Hepatocyte (in vitro differentiated cells): ENCODE data around the gene ASGR1. TPM values are rescaled to one million over a fixed set of nuclear protein-coding genes. Genes with fewer than 3 reads are reported as not detected.
A peak's percentile ranks its signal among the peaks of the same experiment; 100 is the strongest.
"Not testable (repeated sequence)": the region's sequence is repeated elsewhere in the genome, so short reads cannot be mapped to it uniquely, and the experiment has no call there.

ENCODE experiments used
- DNase-seq: peaks from one replicate; pipeline ENCODE4 v3.0.0-alpha.2; 2016; ENCODE audit warnings: low spot score
- H2AFZ ChIP-seq: fragments of 200-600 bp; sonication (generic); 2 replicates; pipeline ENCODE4 v1.6.0; 2016; ENCODE audit warnings: antibody characterized with exemption, mild to moderate bottlenecking
- H3K27ac ChIP-seq: fragments of 200-600 bp; sonication (generic); 2 replicates; pipeline ENCODE4 v1.5.1; 2016; ENCODE audit warnings: mild to moderate bottlenecking
- H3K27me3 ChIP-seq: fragments of 200-600 bp; sonication (generic); 2 replicates; pipeline ENCODE4 v1.6.1; 2016
- H3K36me3 ChIP-seq: fragments of 200-600 bp; sonication (generic); replicated peaks from 2 replicates; pipeline ENCODE4 v1.5.1; 2016; ENCODE audit warnings: low read depth; ENCODE audit not compliant: insufficient read depth
- H3K4me1 ChIP-seq: fragments of 200-600 bp; sonication (generic); 2 replicates; pipeline ENCODE4 v1.5.1; 2016; ENCODE audit warnings: mild to moderate bottlenecking, moderate library complexity; ENCODE audit not compliant: insufficient read depth
- H3K4me2 ChIP-seq: fragments of 200-600 bp; sonication (generic); 2 replicates; pipeline ENCODE4 v1.6.0; 2016
- H3K4me3 ChIP-seq: fragments of 200-600 bp; sonication (generic); 2 replicates; pipeline ENCODE4 v1.5.1; 2016; ENCODE audit warnings: mild to moderate bottlenecking
- H3K79me2 ChIP-seq: fragments of 200-600 bp; sonication (generic); 2 replicates; pipeline ENCODE4 v1.6.0; 2017; ENCODE audit warnings: mild to moderate bottlenecking
- H3K9me2 ChIP-seq: fragments of 200-600 bp; sonication (generic); replicated peaks from 2 replicates; pipeline ENCODE4 v1.6.0; 2017; ENCODE audit warnings: mild to moderate bottlenecking; ENCODE audit not compliant: insufficient read depth
- H3K9me3 ChIP-seq: fragments of 200-600 bp; sonication (generic); 2 replicates; pipeline ENCODE4 v1.5.1; 2016; ENCODE audit warnings: low read depth, mild to moderate bottlenecking
- H4K20me1 ChIP-seq: fragments of 200-600 bp; sonication (generic); 2 replicates; pipeline ENCODE4 v1.6.0; 2016; ENCODE audit warnings: mild to moderate bottlenecking; ENCODE audit not compliant: insufficient read depth, poor library complexity, severe bottlenecking
- EZH2 ChIP-seq: fragments of 200-600 bp; sonication (generic); IDR thresholded peaks from 2 replicates; pipeline ENCODE4 v1.6.1; 2016; ENCODE audit warnings: antibody characterized with exemption, mild to moderate bottlenecking, borderline replicate concordance
- EZH2phosphoT487 ChIP-seq: fragments of 200-600 bp; sonication (generic); IDR thresholded peaks from one replicate; pipeline ENCODE4 v1.6.1; 2018; ENCODE audit warnings: antibody characterized with exemption, mild to moderate bottlenecking, low read depth, moderate library complexity; ENCODE audit not compliant: unreplicated experiment, severe bottlenecking
- WGBS: methylation state at CpG from one replicate; pipeline ENCODE4 v1.1.6; 2016; ENCODE audit warnings: low lambda C conversion rate; ENCODE audit errors: missing lambda C conversion rate; 5-methylcytosine and 5-hydroxymethylcytosine counted together
- polyA plus RNA-seq: library from polyadenylated mRNA; unstranded; fragments of >200 nt; fragmentation: Nextera tagmentation; extraction: Ambion mirVana; gene quantifications from 2 replicates; pipeline ENCODE4 v1.2.1, GENCODE V29; 2016
- total RNA-seq: library from RNA; depleted of rRNA; stranded (reverse); fragments of >200 nt; gene quantifications from 2 replicates; pipeline ENCODE4 v1.2.3, GENCODE V29; 2014
- TF ChIP-seq, protein P1 (sequence below): fragments of 200-600 bp; sonication (generic); IDR thresholded peaks from 2 replicates; pipeline ENCODE4 v1.5.1; 2016; ENCODE audit warnings: antibody characterized with exemption, mild to moderate bottlenecking; ENCODE audit not compliant: poor library complexity

Gene ASGR1
- total and polyA plus RNA-seq, 2 experiments from 2014 or later = 74.0 to 140 TPM

DNA sequence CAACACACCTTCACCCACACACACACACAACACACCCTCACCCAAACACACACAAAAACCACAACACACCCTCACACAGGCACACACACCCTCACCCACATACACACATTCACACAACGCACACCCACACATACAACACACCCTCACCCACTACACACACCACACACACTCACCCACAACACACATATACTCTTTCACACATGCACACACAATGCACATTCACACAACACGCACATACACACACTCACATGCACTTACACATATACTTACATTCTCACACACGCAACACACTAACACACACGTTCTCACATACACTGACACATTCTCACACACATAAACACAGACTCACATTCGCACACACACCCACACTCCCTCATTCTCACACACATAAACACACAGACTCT, 3.8 kb downstream of the ASGR1 start:
- Histone ChIP-seq H3K9me2 (no peaks in the 10 kb centered on the region), H2AFZ (no peak overlapping the region), H3K36me3 (no peaks in the 10 kb centered on the region), H3K27ac (no peak overlapping the region), H3K4me3 (no peak overlapping the region), H3K79me2 (no peaks in the 10 kb centered on the region), H3K27me3 (no peaks in the 10 kb centered on the region), H3K9me3 (no peaks in the 10 kb centered on the region), H3K4me2 (peak overlapping the region; percentile 87), H3K4me1 (peaks cover 9% of the 10 kb centered on the region), H4K20me1 (no peaks in the 10 kb centered on the region)
- DNase-seq = no peak
- WGBS = 97% methylated on average over 5 of the region's 5 CpGs
- TF ChIP-seq, protein P1, sequence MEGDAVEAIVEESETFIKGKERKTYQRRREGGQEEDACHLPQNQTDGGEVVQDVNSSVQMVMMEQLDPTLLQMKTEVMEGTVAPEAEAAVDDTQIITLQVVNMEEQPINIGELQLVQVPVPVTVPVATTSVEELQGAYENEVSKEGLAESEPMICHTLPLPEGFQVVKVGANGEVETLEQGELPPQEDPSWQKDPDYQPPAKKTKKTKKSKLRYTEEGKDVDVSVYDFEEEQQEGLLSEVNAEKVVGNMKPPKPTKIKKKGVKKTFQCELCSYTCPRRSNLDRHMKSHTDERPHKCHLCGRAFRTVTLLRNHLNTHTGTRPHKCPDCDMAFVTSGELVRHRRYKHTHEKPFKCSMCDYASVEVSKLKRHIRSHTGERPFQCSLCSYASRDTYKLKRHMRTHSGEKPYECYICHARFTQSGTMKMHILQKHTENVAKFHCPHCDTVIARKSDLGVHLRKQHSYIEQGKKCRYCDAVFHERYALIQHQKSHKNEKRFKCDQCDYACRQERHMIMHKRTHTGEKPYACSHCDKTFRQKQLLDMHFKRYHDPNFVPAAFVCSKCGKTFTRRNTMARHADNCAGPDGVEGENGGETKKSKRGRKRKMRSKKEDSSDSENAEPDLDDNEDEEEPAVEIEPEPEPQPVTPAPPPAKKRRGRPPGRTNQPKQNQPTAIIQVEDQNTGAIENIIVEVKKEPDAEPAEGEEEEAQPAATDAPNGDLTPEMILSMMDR = no peak
- TF ChIP-seq EZH2phosphoT487 = no peak
- TF ChIP-seq EZH2 = no peak

DNA sequence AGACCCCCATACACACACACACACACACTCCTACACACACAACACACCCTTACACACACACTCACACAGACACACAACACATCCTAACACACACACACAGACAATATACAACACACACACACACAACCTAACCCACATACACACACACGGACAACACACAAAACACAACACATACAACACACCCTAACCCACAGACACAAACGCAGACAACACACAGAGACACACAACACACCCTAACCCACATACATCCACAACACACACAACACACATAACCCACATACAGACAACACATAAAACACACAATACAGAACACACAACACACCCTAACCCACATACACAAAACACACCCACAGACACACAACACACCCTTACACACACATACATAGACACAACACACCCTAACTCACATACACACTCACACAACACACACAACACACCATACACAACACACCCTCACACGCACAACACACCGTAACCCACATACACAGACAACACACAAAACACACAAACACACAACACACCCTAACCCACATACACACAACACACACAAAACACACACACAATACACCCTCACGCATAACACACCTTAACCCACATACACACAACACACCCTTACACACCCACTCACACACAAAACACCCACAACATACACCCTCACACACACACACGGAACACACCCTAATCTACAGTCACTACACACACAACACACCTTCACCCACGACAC, 4.4 kb downstream of the ASGR1 start:
- no peaks in the 10 kb centered on the region for H4K20me1 ChIP-seq
- no peak overlapping the region for H3K27ac ChIP-seq
- H3K4me1 ChIP-seq = peaks cover 9% of the 10 kb centered on the region
- TF ChIP-seq EZH2 = no peak
- H3K9me3 ChIP-seq = no peaks in the 10 kb centered on the region
- WGBS = 93% methylated on average over 7 of the region's 7 CpGs
- H3K79me2 ChIP-seq = no peaks in the 10 kb centered on the region
- H2AFZ ChIP-seq = no peak overlapping the region
- H3K27me3 ChIP-seq = no peaks in the 10 kb centered on the region
- H3K36me3 ChIP-seq = no peaks in the 10 kb centered on the region
- H3K4me2 ChIP-seq = peak overlapping the region; percentile 20
- no peaks in the 10 kb centered on the region for H3K9me2 ChIP-seq
- H3K4me3 ChIP-seq = no peak overlapping the region
- no peak for DNase-seq

DNA sequence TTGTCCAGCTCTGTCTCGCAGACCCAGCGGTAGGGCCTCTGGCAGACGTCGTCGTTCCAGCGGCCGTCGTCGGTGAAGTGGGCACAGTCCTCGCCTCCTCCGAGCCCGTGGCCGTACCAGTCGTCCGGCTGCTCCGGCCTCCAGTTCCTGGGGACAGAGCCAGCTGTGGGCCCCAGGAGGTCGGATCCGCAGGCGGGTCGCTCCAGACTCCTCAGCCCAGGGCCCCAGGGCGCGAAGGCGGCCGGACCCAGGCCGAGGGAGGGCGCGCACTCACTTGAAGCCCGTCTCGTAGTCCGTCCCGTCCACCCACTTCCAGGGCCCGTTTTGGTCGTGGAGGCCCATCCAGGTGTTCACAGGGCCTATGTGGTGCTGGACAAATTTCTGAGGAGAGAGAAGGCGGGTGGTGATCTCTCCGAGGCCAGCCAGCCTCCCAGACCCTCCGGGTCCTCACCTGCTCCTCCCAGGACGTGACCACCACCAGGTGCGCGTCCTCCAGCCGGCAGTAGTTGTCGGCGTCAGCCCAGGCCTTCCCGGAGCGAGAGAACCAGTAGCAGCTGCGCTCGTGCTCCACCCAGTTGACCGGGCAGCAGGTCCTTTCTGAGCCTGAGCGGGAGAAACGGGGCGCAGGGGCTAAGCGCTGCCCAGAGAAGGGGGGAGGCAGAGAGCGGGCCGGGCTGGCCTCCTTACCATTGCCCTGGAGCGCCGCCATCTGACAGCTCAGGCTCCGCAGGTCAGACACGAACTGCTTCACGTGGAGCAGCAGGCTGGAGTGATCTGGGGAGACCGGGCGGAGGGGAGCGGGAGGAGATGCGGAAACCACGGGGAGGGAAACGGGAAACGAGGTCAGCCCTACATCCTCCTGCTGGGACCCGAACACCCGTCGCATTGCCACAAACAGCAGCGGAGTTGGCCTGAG, 5.2 kb downstream of the ASGR1 start:
- no peaks in the 10 kb centered on the region for H3K36me3 ChIP-seq
- DNase-seq = peak; percentile 63
- H3K4me1 ChIP-seq = peaks cover 9% of the 10 kb centered on the region
- no peaks in the 10 kb centered on the region for H3K27me3 ChIP-seq
- H4K20me1 ChIP-seq = no peaks in the 10 kb centered on the region
- H3K79me2 ChIP-seq = no peaks in the 10 kb centered on the region
- H3K9me3 ChIP-seq = no peaks in the 10 kb centered on the region
- H3K27ac ChIP-seq = no peak overlapping the region
- no peak overlapping the region for H2AFZ ChIP-seq
- H3K4me2 ChIP-seq = peak overlapping the region; percentile 20
- WGBS = 74% methylated on average over 65 of the region's 69 CpGs
- no peaks in the 10 kb centered on the region for H3K9me2 ChIP-seq
- no peak overlapping the region for H3K4me3 ChIP-seq
- TF ChIP-seq EZH2 = no peak
- TF ChIP-seq, protein P1 = peak; percentile 23

DNA sequence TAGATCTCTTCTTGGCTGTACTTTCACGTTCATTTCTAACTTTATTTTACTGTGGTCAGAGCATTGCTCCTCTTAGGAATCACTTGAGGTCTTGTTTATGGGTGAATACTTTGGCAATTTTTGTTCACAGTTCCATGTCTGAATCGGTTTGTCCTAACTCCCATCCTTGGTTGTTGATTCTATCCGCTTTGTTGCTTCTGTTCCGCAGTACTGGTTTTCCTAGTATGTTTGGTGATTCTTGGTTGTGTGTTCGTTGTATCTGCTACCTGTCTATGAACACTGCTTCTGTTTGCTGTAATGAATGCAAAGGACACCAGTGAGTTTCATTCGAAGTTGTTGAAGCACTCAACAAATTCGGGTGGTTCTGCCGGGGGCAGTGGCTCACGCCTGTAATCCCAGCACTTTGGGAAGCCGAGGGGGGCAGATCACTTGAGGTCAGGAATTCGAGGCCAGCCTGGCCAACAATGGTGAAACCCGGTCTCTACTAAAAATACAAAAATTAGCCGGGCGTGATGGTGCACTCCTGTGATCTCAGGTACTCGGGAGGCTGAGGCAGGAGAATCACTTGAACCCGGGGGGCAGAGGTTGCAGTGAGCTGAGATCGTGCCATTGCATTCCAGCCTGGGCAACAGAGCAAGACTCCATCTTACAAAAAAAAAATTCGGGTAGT, 6.5 kb downstream of the ASGR1 start:
- H3K27me3 ChIP-seq, H2AFZ ChIP-seq, H3K4me3 ChIP-seq, H4K20me1 ChIP-seq, DNase-seq, H3K36me3 ChIP-seq, H3K4me2 ChIP-seq, H3K9me3 ChIP-seq, H3K4me1 ChIP-seq, H3K9me2 ChIP-seq, H3K79me2 ChIP-seq, H3K27ac ChIP-seq: not testable (repeated sequence)
- 95% methylated on average over 18 of the region's 18 CpGs for WGBS

DNA sequence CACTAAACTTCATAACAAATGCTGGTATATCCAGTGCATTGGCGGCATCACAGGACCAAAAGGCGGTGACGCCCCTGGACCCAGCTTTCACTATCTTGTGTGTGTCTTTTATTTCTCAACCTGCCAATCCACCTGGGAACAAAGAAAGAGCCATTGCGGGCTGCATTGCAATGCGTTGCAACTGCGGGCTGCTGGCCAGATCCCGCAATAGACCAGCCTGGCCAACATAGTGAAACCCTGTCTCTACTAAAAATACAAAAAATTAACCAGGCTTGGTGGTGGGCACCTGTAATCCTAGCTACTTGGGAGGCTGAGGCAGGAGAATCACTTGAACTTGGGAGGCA, 9.6 kb downstream of the ASGR1 start:
- not testable (repeated sequence) for H3K27ac ChIP-seq, H3K4me3 ChIP-seq, H3K79me2 ChIP-seq, H3K4me2 ChIP-seq, H3K4me1 ChIP-seq, H2AFZ ChIP-seq, H3K9me3 ChIP-seq, H4K20me1 ChIP-seq, H3K9me2 ChIP-seq, DNase-seq, H3K36me3 ChIP-seq, H3K27me3 ChIP-seq
- 99% methylated on average over 7 of the region's 7 CpGs for WGBS

DNA sequence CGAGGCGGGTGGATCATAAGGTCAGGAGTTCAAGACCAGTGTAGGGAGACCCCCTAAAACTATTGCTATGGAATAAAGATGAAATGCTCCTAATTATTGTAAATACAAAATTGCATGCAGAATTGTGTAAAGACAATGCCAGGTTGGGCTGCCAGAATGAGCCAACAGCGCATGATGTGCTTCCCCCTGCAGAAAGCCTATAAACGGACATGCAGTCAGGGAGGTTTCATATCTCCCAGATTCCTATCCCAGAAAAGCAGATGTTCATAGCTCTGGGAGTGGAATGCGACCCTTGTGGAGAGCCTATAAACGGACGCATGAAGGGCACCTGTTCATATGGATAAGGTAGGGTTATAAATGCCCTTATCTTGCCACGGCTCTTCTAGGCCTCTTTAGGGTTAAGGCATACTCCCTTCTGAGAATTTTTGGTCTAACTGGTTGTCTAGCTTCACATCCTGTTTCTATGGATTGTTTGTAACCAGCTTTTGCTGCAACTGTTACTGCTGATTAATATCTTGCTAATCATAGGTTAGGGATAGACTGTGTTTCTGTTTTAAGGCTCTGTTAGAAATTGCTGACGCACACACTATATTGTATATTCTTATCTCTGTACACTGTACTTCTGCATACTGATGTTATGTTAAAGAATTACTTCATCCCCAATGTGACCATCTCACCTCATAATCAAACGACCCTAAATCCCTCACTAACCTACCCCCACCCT, 10.2 kb downstream of the ASGR1 start:
- not testable (repeated sequence) for H4K20me1 ChIP-seq, H2AFZ ChIP-seq, H3K9me2 ChIP-seq, DNase-seq, H3K36me3 ChIP-seq, H3K4me1 ChIP-seq, H3K79me2 ChIP-seq, H3K27me3 ChIP-seq, H3K9me3 ChIP-seq, H3K4me2 ChIP-seq, H3K4me3 ChIP-seq, H3K27ac ChIP-seq
- 84% methylated on average over 10 of the region's 10 CpGs for WGBS
